ENCODE measurements around the gene CHPF. TPM values are rescaled to one million over a fixed set of nuclear protein-coding genes. Genes with fewer than 3 reads are reported as not detected.

CHPF gene
- total RNA-seq, 2 experiments from 2014 or later = 7.1 to 7.3 TPM

GRCh38 chr2:219536967-219537366, 6.6 kb downstream of the CHPF start:
- Mint-ChIP-seq H3K27me3 (ENCODE audit: low read depth) (peaks cover 6% of the 10 kb centered on the region), H3K27ac (no peak overlapping the region), H3K9me3 (ENCODE audit: insufficient read depth) (no peaks in the 10 kb centered on the region), H3K4me3 (no peak overlapping the region), H3K36me3 (ENCODE audit: low read depth) (peaks cover 3% of the 10 kb centered on the region), H3K4me1 (ENCODE audit: low read depth) (peaks cover 8% of the 10 kb centered on the region)
- POLR2A ChIA-PET = no interaction called here
- DNase-seq (no peak), ATAC-seq (no peak)
- CTCF ChIA-PET = interaction anchor here (1.0 to 1.4 kb wide), 2 partner anchors 27 to 106 kb away, joined by 3 read pairs; no protein-coding TSS in a partner anchor

GRCh38 chr2:219536425-219536824, 7.2 kb downstream of the CHPF start:
- POLR2A ChIA-PET = no interaction called here
- CTCF ChIA-PET = interaction anchor here (1.0 to 1.4 kb wide), 2 partner anchors 27 to 107 kb away, joined by 3 read pairs; no protein-coding TSS in a partner anchor
- Mint-ChIP-seq H3K9me3 (ENCODE audit: insufficient read depth) (no peaks in the 10 kb centered on the region), H3K4me3 (no peak overlapping the region), H3K27me3 (ENCODE audit: low read depth) (peaks cover 7% of the 10 kb centered on the region), H3K27ac (no peak overlapping the region), H3K4me1 (ENCODE audit: low read depth) (peaks cover 4% of the 10 kb centered on the region), H3K36me3 (ENCODE audit: low read depth) (peaks cover 3% of the 10 kb centered on the region)
- DNase-seq (no peak), ATAC-seq (no peak)

GRCh38 chr2:219533930-219534661, 9.5 kb downstream of the CHPF start:
- no peak overlapping the region for H3K27ac Mint-ChIP-seq

GRCh38 chr2:219532378-219532649, 11.3 kb downstream of the CHPF start:
- Mint-ChIP-seq H3K36me3 (ENCODE audit: low read depth) (no peaks in the 10 kb centered on the region), H3K4me1 (ENCODE audit: low read depth) (no peaks in the 10 kb centered on the region), H3K27ac (no peak overlapping the region), H3K4me3 (no peak overlapping the region), H3K27me3 (ENCODE audit: low read depth) (peaks cover 37% of the 10 kb centered on the region), H3K9me3 (ENCODE audit: insufficient read depth) (no peaks in the 10 kb centered on the region)
- ChIA-PET CTCF (interaction anchor here (1.3 kb wide), 1 partner anchor 56 kb away, joined by 6 read pairs; no protein-coding TSS in a partner anchor), POLR2A (no interaction called here)
- no peak for DNase-seq
- no peak for ATAC-seq

More at GRCh38 chr2:219533930-219534661, 9.5 kb downstream of the CHPF start:
- Mint-ChIP-seq H3K36me3 (ENCODE audit: low read depth) (peaks cover 3% of the 10 kb centered on the region), H3K4me3 (no peak overlapping the region), H3K4me1 (ENCODE audit: low read depth) (no peaks in the 10 kb centered on the region), H3K27me3 (ENCODE audit: low read depth) (peaks cover 26% of the 10 kb centered on the region), H3K9me3 (ENCODE audit: insufficient read depth) (no peaks in the 10 kb centered on the region)
- ChIA-PET POLR2A (no interaction called here), CTCF (no interaction called here)
- ATAC-seq = no peak
- DNase-seq = no peak

GRCh38 chr2:219531639-219532377, 11.8 kb downstream of the CHPF start:
- Mint-ChIP-seq H3K4me3 (no peak overlapping the region), H3K27ac (no peak overlapping the region), H3K9me3 (ENCODE audit: insufficient read depth) (no peaks in the 10 kb centered on the region), H3K36me3 (ENCODE audit: low read depth) (no peaks in the 10 kb centered on the region), H3K4me1 (ENCODE audit: low read depth) (no peaks in the 10 kb centered on the region), H3K27me3 (ENCODE audit: low read depth) (peaks cover 40% of the 10 kb centered on the region)
- ChIA-PET POLR2A (no interaction called here), CTCF (interaction anchor here (1.0 to 5.4 kb wide), 6 partner anchors 10 to 129 kb away, joined by 3 to 104 read pairs (median 16); no protein-coding TSS in a partner anchor)
- ATAC-seq = no peak
- no peak for DNase-seq

GRCh38 chr2:219530048-219530963, 13.3 kb downstream of the CHPF start:
- ChIA-PET POLR2A (no interaction called here), CTCF (interaction anchor here (0.6 to 5.4 kb wide), 43 partner anchors 8 to 426 kb away, joined by 3 to 104 read pairs (median 5); partner anchors contain the start of genes ASIC4, CHPF, GMPPA and OBSL1)
- H3K36me3 Mint-ChIP-seq (ENCODE audit: low read depth) = no peaks in the 10 kb centered on the region
- ATAC-seq (peak; percentile 95), DNase-seq (peak; percentile 87)
- no peaks in the 10 kb centered on the region for H3K9me3 Mint-ChIP-seq (ENCODE audit: insufficient read depth)
- H3K27me3 Mint-ChIP-seq (ENCODE audit: low read depth) = peaks cover 51% of the 10 kb centered on the region
- no peaks in the 10 kb centered on the region for H3K4me1 Mint-ChIP-seq (ENCODE audit: low read depth)
- no peak overlapping the region for H3K27ac Mint-ChIP-seq
- H3K4me3 Mint-ChIP-seq = no peak overlapping the region

- Mint-ChIP-seq H3K36me3 (ENCODE audit: low read depth) (no peaks in the 10 kb centered on the region), H3K27ac (no peak overlapping the region), H3K4me1 (ENCODE audit: low read depth) (no peaks in the 10 kb centered on the region), H3K9me3 (ENCODE audit: insufficient read depth) (no peaks in the 10 kb centered on the region), H3K27me3 (ENCODE audit: low read depth) (peaks cover 63% of the 10 kb centered on the region), H3K4me3 (no peak overlapping the region)
- CTCF ChIA-PET = interaction anchor here (0.7 to 5.4 kb wide), 9 partner anchors 15 to 139 kb away, joined by 3 to 104 read pairs (median 22); partner anchors contain the start of genes CHPF, GMPPA and TMEM198
- POLR2A ChIA-PET = no interaction called here
- ATAC-seq (no peak), DNase-seq (no peak)
Observed at GRCh38 chr2:219527472-219527871, 16.1 kb downstream of the CHPF start.

- DNase-seq = no peak
- no peak for ATAC-seq
- Mint-ChIP-seq H3K4me3 (no peak overlapping the region), H3K36me3 (ENCODE audit: low read depth) (no peaks in the 10 kb centered on the region), H3K27ac (no peak overlapping the region), H3K9me3 (ENCODE audit: insufficient read depth) (no peaks in the 10 kb centered on the region), H3K27me3 (ENCODE audit: low read depth) (peaks cover 64% of the 10 kb centered on the region), H3K4me1 (ENCODE audit: low read depth) (peaks cover under 1% of the 10 kb centered on the region)
- CTCF ChIA-PET = interaction anchor here (1.0 to 5.4 kb wide), 7 partner anchors 16 to 138 kb away, joined by 3 to 104 read pairs (median 39); partner anchors contain the start of genes CHPF, GMPPA and TMEM198
- POLR2A ChIA-PET = no interaction called here
Observed at GRCh38 chr2:219527076-219527394, 16.6 kb downstream of the CHPF start.

- ChIA-PET CTCF (interaction anchor here (0.7 to 5.4 kb wide), 12 partner anchors 16 to 138 kb away, joined by 3 to 104 read pairs (median 4); partner anchors contain the start of genes CHPF, GMPPA and TMEM198), POLR2A (interaction anchor here (0.6 kb wide), 1 partner anchor 94 kb away, joined by 3 read pairs; no protein-coding TSS in a partner anchor)
- peaks cover 1% of the 10 kb centered on the region for H3K4me1 Mint-ChIP-seq (ENCODE audit: low read depth)
- no peak overlapping the region for H3K27ac Mint-ChIP-seq
- ATAC-seq (no peak), DNase-seq (no peak)
- no peaks in the 10 kb centered on the region for H3K9me3 Mint-ChIP-seq (ENCODE audit: insufficient read depth)
- H3K4me3 Mint-ChIP-seq = no peak overlapping the region
- H3K36me3 Mint-ChIP-seq (ENCODE audit: low read depth) = no peaks in the 10 kb centered on the region
- peaks cover 69% of the 10 kb centered on the region for H3K27me3 Mint-ChIP-seq (ENCODE audit: low read depth)
Observed at GRCh38 chr2:219526320-219527075, 17.1 kb downstream of the CHPF start.

GRCh38 chr2:219525533-219526232, 17.9 kb downstream of the CHPF start:
- H3K36me3 Mint-ChIP-seq (ENCODE audit: low read depth) = no peaks in the 10 kb centered on the region
- ChIA-PET POLR2A (interaction anchor here (0.6 kb wide), 1 partner anchor 94 kb away, joined by 3 read pairs; no protein-coding TSS in a partner anchor), CTCF (interaction anchor here (0.7 to 4.5 kb wide), 6 partner anchors 17 to 123 kb away, joined by 3 to 39 read pairs (median 4); partner anchors contain the start of genes CHPF, GMPPA and TMEM198)
- H3K9me3 Mint-ChIP-seq (ENCODE audit: insufficient read depth) = no peaks in the 10 kb centered on the region
- ATAC-seq = no peak
- peaks cover 70% of the 10 kb centered on the region for H3K27me3 Mint-ChIP-seq (ENCODE audit: low read depth)
- H3K4me3 Mint-ChIP-seq = no peak overlapping the region
- peaks cover 1% of the 10 kb centered on the region for H3K4me1 Mint-ChIP-seq (ENCODE audit: low read depth)
- no peak for DNase-seq
- H3K27ac Mint-ChIP-seq = no peak overlapping the region

All from activated CD8-positive, alpha-beta T cell treated with anti-CD3 and anti-CD28 coated beads, Interleukin-2, amount 10 ng/mL, durations not matched to agents 7 days and 5 days (primary cell).